Esophagus muscularis mucosa (tissue), 3 donors: ENCODE measurements around the gene PIK3CD.

ENCODE experiments used
- CTCF ChIP-seq, 3 experiments: fragments of 200-600 bp in 2 of 3; fragments of 450-650 bp in 1 of 3; sonication (generic) in 2 of 3; IDR thresholded peaks; one replicate each; pipeline ENCODE4 v1.5.1; 2017 to 2019; ENCODE audit warnings: antibody characterized with exemption in 3 of 3, mild to moderate bottlenecking in 2 of 3, moderate library complexity in 1 of 3
- POLR2A ChIP-seq: fragments of 450-650 bp; IDR thresholded peaks from one replicate; pipeline ENCODE4 v1.6.1; 2017; ENCODE audit warnings: antibody characterized with exemption, moderate library complexity, mild to moderate bottlenecking, low read depth
- POLR2AphosphoS5 ChIP-seq, 2 donors: sonication (generic); formaldehyde crosslinking; IDR thresholded peaks; one replicate each; pipeline ENCODE4 v1.6.1; 2017; ENCODE audit warnings: antibody characterized with exemption in 2 of 2

- TF ChIP-seq POLR2AphosphoS5 (IDR thresholded peaks at IDR 0.05): no peak
- TF ChIP-seq CTCF (IDR thresholded peaks at IDR 0.05): no peak
- TF ChIP-seq POLR2A: no peak
Measured at GRCh38 chr1:9665193-9665592, 13.7 kb downstream of the PIK3CD start.
